Umbilical cord (tissue), 2 donors: ENCODE measurements around the gene SYCP2. TPM values are rescaled to one million over a fixed set of nuclear protein-coding genes. Genes with fewer than 3 reads are reported as not detected.

Experiments
- DNase-seq: peaks from one replicate; pipeline ENCODE4 v3.0.0-alpha.2; 2015; ENCODE audit warnings: low spot score
- total RNA-seq: library from RNA; depleted of rRNA; stranded (reverse); fragments of >200 nt; gene quantifications from one replicate; pipeline ENCODE4 v1.2.3, GENCODE V29; 2014; ENCODE audit warnings: low replicate concordance; ENCODE audit not compliant: insufficient read depth

Gene SYCP2
- total RNA-seq, 1 donor from 2014 or later, result 13.2 TPM

- no peak for DNase-seq
Measured at GRCh38 chr20:59942245-59942644, 8.8 kb upstream of the SYCP2 start.

GRCh38 chr20:59940956-59941294, 7.5 kb upstream of the SYCP2 start:
- no peak for DNase-seq

DNA sequence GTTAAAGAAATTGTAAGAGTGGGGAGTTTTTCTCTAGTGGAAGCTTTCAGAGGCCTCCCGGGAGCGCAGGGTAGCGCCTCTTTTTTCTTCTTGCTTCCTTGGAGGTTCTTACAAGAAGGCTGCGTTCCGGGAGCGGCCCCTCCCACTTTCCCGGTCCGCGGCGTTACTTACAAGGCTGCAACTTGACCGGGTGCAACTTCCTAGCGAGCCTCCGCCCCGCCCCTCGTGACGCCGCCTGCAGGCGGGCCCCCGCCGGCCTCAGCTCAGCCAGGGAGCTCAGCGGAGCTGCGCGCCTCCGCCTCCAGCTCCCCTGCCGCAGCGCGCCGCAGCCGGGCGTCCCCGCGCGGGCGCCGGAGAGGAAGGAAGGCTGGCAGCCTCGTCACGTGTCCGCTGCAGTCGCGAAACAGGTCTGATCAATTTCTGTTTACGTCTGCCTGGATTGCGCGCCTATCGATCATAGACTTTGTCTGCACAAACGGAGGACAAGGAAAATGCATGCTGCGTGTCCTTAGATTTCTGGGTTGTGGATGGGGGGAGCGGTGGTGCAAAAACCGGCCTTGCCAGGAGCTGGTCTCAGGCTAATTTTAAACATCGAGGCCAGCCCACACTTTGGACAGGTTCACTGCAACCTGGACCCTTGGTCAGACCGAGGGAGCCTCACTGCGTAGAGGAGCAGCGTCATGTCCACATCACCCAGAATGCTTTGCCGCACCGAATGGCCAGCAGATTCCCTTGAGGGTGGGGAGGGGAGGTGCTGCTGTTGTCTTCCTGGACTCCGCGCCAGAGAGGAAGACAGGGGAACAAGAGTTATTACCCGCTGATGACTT, 6.9 kb upstream of the SYCP2 start, which contains the start of the genes FAM217B and PPP1R3D:
FAM217B (plus strand) TSS at position 261 of the 827 bp plus-strand sequence. CDS start 3,555 bp downstream, outside the sequence.
PPP1R3D (minus strand) TSS at position 177 of the 827 bp plus-strand sequence. CDS start 374 bp downstream, outside the sequence.
- DNase-seq, result peak; percentile 98

DNA sequence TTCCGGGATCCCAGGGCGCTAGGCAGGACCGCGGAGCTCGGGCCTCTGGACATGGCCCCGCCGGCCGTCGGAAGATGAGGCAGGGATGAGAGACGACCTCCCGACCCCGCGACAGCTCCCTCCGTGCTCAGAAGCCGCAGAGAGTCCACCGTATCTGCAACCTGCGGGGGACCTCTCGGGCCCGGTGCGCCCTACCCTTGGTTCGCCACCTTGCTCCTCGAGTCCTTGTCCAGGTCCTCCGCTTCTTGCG, 6.4 kb upstream of the SYCP2 start:
- no peak for DNase-seq

DNA sequence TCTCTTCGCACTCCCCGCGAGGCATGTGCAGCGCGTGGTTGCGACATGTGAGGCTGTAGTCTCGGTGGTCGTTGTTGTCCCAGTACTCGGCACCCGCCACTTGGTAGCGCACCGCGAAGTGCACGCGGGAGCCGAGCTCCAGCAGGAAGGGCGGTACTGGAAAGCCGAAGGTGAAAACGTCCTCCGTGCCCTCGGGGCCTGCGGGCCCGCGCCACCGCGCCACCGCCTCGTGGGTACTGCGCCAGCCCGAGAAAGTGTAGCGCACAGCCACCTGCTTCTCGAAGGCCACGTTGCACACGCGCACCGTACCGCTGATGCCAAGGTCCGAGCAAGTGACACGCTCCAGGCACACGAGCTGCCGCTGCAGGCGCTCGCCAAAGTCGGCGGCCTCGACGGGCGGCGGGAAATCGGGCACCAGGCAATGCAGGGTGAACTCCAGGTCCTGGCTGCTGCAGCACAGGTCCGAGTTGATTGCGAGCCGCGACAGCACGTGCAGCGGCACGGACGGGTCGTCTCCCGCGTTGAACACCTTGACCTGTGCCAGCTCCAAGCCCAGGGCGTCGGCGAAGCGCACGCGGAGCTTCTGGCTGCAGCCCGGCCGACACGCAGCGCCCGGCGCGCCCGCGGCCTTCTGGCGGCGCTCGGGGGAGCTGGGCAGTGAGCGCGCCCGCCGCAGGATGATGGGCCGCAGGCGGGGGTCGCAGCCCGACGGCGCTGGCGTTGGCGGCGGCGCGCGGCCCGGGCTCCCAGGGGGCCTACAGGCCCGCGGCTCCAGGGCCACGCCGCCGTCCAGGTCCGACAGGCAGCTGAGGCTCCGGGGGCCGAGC, 5.8 kb upstream of the SYCP2 start:
- DNase-seq, result no peak

DNA sequence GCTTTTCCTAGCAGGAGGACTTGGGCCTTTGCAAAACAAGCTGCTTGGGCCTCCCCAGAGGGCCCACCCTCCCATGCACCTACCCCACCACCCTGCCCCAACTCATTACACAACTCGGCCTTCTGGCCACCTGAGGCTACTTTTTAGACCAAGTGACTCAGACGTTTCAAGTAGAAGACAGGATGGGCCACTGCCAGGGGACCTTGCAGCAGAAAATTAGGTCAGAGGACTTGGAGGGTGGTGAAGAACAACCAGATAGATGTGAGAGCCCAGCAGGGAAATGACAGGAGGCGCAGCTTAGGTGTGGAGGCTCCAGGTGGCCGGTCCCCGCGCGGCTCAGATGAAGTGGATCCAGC, 5.2 kb upstream of the SYCP2 start:
- DNase-seq, result no peak

DNA sequence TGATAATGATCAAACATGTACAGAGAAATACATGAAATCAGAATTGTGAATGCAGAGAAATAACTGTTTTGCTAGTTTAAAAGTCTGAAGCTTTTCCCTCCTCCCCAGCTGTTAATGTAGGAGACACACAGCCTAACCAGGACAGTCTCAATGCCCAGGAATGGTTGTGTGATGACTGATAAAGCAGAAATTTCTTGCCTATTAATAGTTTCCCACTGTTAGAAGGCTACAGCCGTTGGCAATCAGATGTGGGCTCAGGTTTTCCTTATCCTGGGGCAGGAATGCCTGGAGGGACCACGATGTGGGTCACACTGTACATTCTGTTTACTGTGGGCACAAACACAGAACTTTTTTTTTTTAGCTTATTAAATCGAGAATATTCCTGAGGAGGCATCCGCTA, 4.8 kb upstream of the SYCP2 start:
- no peak for DNase-seq

GRCh38 chr20:59937150-59937549, 3.7 kb upstream of the SYCP2 start:
- no peak for DNase-seq

GRCh38 chr20:59936409-59936808, 3.0 kb upstream of the SYCP2 start:
- no peak for DNase-seq

DNA sequence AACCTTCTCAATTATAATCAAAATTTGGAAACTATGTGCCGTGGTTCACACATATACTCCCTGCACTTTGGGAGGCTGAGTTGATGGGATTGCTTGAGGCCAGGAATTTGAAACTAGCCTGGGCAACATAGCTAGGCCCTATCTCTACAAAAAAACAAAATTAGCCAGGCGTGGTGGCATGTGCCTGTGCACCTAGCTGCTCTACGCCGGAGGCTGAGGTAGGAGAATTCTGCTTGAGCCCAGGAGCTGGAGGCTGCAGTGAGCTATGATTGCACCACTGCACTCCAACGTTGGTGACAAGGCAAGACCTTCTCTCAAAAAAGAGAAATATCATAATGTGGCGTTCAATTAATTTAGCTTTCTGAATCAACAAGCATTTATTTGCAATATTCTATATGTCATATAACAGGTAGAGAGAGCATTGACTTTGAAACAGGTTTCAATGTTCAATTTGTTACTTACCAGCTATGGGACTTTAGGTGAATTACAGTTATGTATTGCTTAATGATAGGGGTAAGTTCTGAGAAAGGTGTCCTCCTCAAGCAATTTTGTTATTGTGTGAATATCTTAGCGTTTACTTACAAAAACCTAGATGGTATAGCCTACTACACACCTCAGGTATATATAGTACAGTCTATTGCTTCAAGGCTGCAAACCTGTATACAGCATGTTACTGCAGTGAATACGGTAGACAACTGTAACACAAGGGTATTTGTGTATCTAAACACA, 2.2 kb upstream of the SYCP2 start:
- no peak for DNase-seq

DNA sequence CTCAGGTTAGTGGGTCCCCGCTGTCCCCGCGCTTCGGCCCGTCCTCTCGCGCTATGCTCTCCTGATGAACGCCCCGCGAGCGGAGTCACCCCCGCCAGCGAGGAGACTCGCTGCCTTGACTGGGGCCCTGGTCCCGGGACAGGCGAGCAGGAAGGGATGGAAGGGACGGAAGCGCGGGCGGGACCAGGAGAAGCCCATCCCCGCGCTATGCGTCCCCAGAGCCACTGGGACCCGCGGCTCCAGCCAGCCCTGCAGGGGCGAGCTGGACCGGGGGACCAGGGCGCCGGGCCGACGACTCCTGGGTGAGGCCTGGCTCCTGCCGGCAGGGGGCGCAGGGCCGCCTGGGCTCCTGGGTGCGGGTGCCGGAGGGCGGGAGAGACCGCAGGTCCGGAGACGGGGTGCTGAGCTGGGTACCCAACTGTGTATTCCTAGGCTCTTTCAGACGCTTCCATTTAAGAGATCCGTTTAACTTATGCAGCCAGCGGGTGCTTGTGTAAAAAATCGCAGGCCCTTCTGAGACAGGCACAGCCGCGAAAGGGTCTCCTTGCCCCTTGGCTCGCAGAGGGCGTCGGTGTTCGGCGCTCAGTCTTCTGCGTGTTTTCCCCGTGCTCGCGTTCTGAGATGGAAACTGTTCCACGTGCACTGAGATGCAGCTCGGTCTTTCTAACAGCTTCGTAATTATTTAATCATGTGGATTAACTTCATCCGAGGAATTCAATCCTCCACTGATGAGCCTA, 580 bp upstream of the SYCP2 start:
- peak; percentile 74 for DNase-seq

- DNase-seq, result no peak
Measured at GRCh38 chr20:59932616-59933295, 681 bp downstream of the SYCP2 start.

- no peak for DNase-seq
Measured at GRCh38 chr20:59931511-59932312, 1.7 kb downstream of the SYCP2 start.

GRCh38 chr20:59925899-59926298, 7.5 kb downstream of the SYCP2 start:
- DNase-seq, result peak; percentile 13

GRCh38 chr20:59925359-59925758, 8.1 kb downstream of the SYCP2 start:
- DNase-seq, result no peak

DNA sequence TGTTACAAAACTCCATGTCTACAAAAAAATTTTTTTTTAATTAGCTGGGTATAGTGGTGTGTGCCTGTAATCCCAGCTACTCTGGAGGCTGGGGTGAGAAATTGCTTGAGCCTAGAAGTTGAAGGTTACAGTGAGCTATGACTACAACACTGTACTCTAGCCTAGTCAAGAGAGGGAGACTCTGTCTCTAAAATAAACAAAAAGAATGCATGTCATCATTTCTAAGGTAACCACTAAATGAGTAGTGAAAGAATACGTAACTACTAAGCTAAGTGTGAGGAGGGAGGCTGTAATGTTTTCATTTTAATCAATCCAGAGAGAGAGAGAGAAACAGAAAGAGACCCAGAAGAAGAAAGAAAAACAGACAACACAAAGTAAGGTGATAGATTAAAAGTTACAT, 9.9 kb downstream of the SYCP2 start:
- no peak for DNase-seq

GRCh38 chr20:59920944-59921343, 12.5 kb downstream of the SYCP2 start:
- no peak for DNase-seq

DNA sequence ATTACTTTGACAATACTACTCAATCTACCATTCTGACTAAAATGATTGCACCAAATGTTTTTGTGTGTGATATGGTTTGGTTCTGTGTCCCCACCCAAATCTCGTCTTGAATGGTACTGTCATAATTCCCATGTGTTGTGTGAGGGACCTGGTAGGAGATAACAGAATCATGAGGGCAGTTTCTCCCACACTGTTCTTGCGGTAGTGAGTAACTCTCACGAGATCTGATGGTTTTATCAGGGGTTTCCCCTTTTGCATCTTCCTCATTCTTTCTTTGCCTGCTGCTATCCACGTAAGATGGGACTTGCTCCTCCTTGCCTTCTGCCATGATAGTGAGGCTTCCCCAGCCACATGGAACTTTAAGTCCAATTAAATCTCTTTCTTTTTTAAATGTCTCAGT, 20.8 kb downstream of the SYCP2 start:
- DNase-seq, result no peak

GRCh38 chr20:59911041-59911440, 22.4 kb downstream of the SYCP2 start:
- no peak for DNase-seq

DNA sequence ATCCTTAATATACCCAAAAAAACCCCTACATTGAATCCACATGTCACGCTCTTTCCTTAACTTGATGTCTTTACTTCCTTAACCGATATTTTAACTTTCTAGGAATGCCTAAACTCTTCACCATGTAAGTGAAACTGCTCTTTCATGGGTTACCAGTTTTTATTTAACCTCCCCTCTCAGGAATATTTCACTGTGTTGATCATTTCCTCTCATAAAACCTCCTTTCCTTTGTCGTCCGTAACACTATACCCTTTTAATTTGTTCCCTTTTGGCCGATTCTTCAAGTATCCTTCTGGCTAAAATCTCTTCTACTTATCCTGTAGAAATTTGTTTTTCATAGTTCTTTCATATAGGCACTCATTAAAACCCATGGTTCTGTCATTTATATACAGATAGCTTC, 24.6 kb downstream of the SYCP2 start:
- no peak for DNase-seq
